OCI-LY7 (cell line): ENCODE results near the gene SCAF8.

Experiments
- EZH2phosphoT487 ChIP-seq: fragments of 200-600 bp; sonication (generic); IDR thresholded peaks from 2 replicates; pipeline ENCODE4 v1.6.1; 2018; ENCODE audit warnings: low read depth, borderline replicate concordance, mild to moderate bottlenecking, mixed run types, antibody characterized with exemption, low read length, moderate library complexity, mixed read lengths
- TF ChIP-seq, protein P1 (sequence below): fragments of 200-600 bp; sonication (generic); conservative IDR thresholded peaks from 2 replicates; pipeline ENCODE4 v1.5.1; 2014; ENCODE audit warnings: mild to moderate bottlenecking, antibody characterized with exemption, low read length, moderate library complexity, mixed read lengths

DNA sequence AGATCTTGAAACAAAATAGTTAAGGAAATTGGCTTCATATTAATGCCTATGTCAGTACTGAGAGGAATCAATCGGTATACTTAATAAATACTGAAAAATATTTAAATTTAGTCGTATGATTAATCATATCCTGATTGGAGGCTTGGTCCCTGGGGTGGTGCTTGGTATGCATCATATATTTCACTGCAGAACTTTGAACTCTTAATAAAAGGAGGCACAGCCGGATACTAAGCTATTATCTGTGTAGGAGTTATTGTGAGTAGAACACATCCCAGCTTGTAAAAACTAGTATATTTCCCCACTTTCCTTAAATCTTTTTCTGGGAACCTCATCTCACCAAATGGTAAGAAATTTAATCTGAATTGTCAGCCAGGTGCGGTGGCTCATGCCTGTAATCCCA is 42.4 kb upstream of the SCAF8 start:
- TF ChIP-seq, protein P1, sequence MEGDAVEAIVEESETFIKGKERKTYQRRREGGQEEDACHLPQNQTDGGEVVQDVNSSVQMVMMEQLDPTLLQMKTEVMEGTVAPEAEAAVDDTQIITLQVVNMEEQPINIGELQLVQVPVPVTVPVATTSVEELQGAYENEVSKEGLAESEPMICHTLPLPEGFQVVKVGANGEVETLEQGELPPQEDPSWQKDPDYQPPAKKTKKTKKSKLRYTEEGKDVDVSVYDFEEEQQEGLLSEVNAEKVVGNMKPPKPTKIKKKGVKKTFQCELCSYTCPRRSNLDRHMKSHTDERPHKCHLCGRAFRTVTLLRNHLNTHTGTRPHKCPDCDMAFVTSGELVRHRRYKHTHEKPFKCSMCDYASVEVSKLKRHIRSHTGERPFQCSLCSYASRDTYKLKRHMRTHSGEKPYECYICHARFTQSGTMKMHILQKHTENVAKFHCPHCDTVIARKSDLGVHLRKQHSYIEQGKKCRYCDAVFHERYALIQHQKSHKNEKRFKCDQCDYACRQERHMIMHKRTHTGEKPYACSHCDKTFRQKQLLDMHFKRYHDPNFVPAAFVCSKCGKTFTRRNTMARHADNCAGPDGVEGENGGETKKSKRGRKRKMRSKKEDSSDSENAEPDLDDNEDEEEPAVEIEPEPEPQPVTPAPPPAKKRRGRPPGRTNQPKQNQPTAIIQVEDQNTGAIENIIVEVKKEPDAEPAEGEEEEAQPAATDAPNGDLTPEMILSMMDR, result no peak
- TF ChIP-seq EZH2phosphoT487, result no peak
